ENCODE measurements around the gene FAM9C. TPM values are rescaled to one million over a fixed set of nuclear protein-coding genes. Genes with fewer than 3 reads are reported as not detected.

Gene FAM9C
- total RNA-seq, 1 donor from 2014 or later, result not detected

- TF ChIP-seq CTCF (conservative IDR thresholded peaks at IDR 0.05), result no peak
- no peak for DNase-seq (ENCODE audit: extremely low spot score, unreplicated experiment)
- Mint-ChIP-seq H3K36me3 (no peaks in the 10 kb centered on the region), H3K4me1 (ENCODE audit: unreplicated experiment) (peaks cover 14% of the 10 kb centered on the region), H3K27ac (no peak overlapping the region), H3K27me3 (no peaks in the 10 kb centered on the region), H3K9me3 (peaks cover 5% of the 10 kb centered on the region), H3K4me3 (no peak overlapping the region)
These were observed 33.9 kb downstream of the FAM9C start for GRCh38 chrX:13010546-13010945.

GRCh38 chrX:13009844-13010243 lies 34.6 kb downstream of the FAM9C start:
- H3K27ac Mint-ChIP-seq, result no peak overlapping the region
- no peak for TF ChIP-seq CTCF (conservative IDR thresholded peaks at IDR 0.05)
- H3K9me3 Mint-ChIP-seq, result peaks cover 5% of the 10 kb centered on the region
- H3K4me3 Mint-ChIP-seq, result no peak overlapping the region
- H3K27me3 Mint-ChIP-seq, result no peaks in the 10 kb centered on the region
- DNase-seq (ENCODE audit: extremely low spot score, unreplicated experiment), result no peak
- peaks cover 11% of the 10 kb centered on the region for H3K4me1 Mint-ChIP-seq (ENCODE audit: unreplicated experiment)
- H3K36me3 Mint-ChIP-seq, result no peaks in the 10 kb centered on the region

GRCh38 chrX:13009273-13009672 lies 35.1 kb downstream of the FAM9C start:
- TF ChIP-seq CTCF (conservative IDR thresholded peaks at IDR 0.05), result no peak
- peaks cover 11% of the 10 kb centered on the region for H3K4me1 Mint-ChIP-seq (ENCODE audit: unreplicated experiment)
- H3K27me3 Mint-ChIP-seq, result no peaks in the 10 kb centered on the region
- DNase-seq (ENCODE audit: extremely low spot score, unreplicated experiment), result no peak
- no peak overlapping the region for H3K4me3 Mint-ChIP-seq
- no peaks in the 10 kb centered on the region for H3K36me3 Mint-ChIP-seq
- peaks cover 8% of the 10 kb centered on the region for H3K9me3 Mint-ChIP-seq
- H3K27ac Mint-ChIP-seq, result no peak overlapping the region

GRCh38 chrX:13008851-13009250 lies 35.6 kb downstream of the FAM9C start:
- Mint-ChIP-seq H3K4me1 (ENCODE audit: unreplicated experiment) (peaks cover 11% of the 10 kb centered on the region), H3K27me3 (no peaks in the 10 kb centered on the region), H3K4me3 (no peak overlapping the region), H3K36me3 (no peaks in the 10 kb centered on the region), H3K9me3 (peaks cover 8% of the 10 kb centered on the region), H3K27ac (no peak overlapping the region)
- TF ChIP-seq CTCF (conservative IDR thresholded peaks at IDR 0.05), result no peak
- no peak for DNase-seq (ENCODE audit: extremely low spot score, unreplicated experiment)

GRCh38 chrX:13008189-13008533 lies 36.3 kb downstream of the FAM9C start:
- Mint-ChIP-seq H3K4me1 (ENCODE audit: unreplicated experiment) (peaks cover 6% of the 10 kb centered on the region), H3K4me3 (no peak overlapping the region), H3K27ac (no peak overlapping the region), H3K36me3 (no peaks in the 10 kb centered on the region), H3K9me3 (peaks cover 4% of the 10 kb centered on the region), H3K27me3 (no peaks in the 10 kb centered on the region)
- TF ChIP-seq CTCF (conservative IDR thresholded peaks at IDR 0.05), result no peak
- DNase-seq (ENCODE audit: extremely low spot score, unreplicated experiment), result no peak

- Mint-ChIP-seq H3K4me3 (no peak overlapping the region), H3K27me3 (no peaks in the 10 kb centered on the region), H3K36me3 (no peaks in the 10 kb centered on the region), H3K27ac (no peak overlapping the region), H3K9me3 (peaks cover 4% of the 10 kb centered on the region), H3K4me1 (ENCODE audit: unreplicated experiment) (peaks cover 6% of the 10 kb centered on the region)
- no peak for DNase-seq (ENCODE audit: extremely low spot score, unreplicated experiment)
- TF ChIP-seq CTCF (conservative IDR thresholded peaks at IDR 0.05), result no peak
These were observed 36.8 kb downstream of the FAM9C start for GRCh38 chrX:13007519-13008188.

Measured in type B pancreatic cell (in vitro differentiated cells).